WERI-Rb-1 (cell line): ENCODE data around the gene INSYN2A.

Source experiments
- DNase-seq: peaks from one replicate; pipeline ENCODE4 v3.0.0-alpha.2; 2020
- H3K27ac ChIP-seq: fragments of 250-450 bp; sonication (Bioruptor Pico); 2 replicates; pipeline ENCODE4 v1.5.1; 2020; ENCODE audit warnings: mild to moderate bottlenecking, moderate library complexity
- H3K27me3 ChIP-seq: fragments of 250-450 bp; sonication (Bioruptor Pico); 2 replicates; pipeline ENCODE4 v1.5.1; 2021; ENCODE audit warnings: mild to moderate bottlenecking, low read depth, moderate library complexity; ENCODE audit not compliant: insufficient read depth, severe bottlenecking
- H3K36me3 ChIP-seq: fragments of 250-450 bp; sonication (Bioruptor Pico); 2 replicates; pipeline ENCODE4 v1.5.1; 2020; ENCODE audit warnings: mild to moderate bottlenecking, moderate library complexity
- H3K4me3 ChIP-seq: 2 replicates; pipeline ENCODE4 v1.5.1; 2011; ENCODE audit warnings: low read depth, mild to moderate bottlenecking, control low read depth, low read length
- H3K9me3 ChIP-seq: fragments of 250-450 bp; sonication (Bioruptor Pico); 2 replicates; pipeline ENCODE4 v1.5.1; 2021; ENCODE audit warnings: mild to moderate bottlenecking, moderate library complexity; ENCODE audit not compliant: severe bottlenecking
- TF ChIP-seq, protein P1 (sequence below): IDR thresholded peaks from 2 replicates; pipeline ENCODE4 v1.5.1; 2011; ENCODE audit warnings: low read depth, mild to moderate bottlenecking, control low read depth, inconsistent platforms, low read length

The INSYN2A gene

DNA sequence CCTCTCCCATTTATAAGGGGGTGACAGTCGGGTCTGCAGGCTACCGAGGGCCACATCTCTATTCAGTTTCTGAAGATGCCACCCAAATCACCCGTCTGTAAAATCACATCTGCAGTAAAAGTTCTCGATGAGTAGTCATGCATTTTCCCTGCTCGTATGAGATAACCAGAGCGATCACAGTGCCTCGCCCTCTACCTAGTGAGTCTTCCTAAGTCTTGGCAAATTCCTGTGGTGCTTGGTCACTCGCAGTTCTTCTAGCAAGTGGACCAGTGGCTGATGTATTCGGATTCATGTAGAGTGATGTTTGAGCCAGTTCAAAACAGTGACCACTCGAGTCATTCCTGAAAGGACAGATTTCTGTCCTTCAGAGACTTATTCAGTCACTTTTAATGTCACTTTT lies 44.9 kb downstream of the INSYN2A start:
- no peaks in the 10 kb centered on the region for H3K36me3 ChIP-seq
- DNase-seq = no peak
- H3K27ac ChIP-seq = no peak overlapping the region
- TF ChIP-seq, protein P1, sequence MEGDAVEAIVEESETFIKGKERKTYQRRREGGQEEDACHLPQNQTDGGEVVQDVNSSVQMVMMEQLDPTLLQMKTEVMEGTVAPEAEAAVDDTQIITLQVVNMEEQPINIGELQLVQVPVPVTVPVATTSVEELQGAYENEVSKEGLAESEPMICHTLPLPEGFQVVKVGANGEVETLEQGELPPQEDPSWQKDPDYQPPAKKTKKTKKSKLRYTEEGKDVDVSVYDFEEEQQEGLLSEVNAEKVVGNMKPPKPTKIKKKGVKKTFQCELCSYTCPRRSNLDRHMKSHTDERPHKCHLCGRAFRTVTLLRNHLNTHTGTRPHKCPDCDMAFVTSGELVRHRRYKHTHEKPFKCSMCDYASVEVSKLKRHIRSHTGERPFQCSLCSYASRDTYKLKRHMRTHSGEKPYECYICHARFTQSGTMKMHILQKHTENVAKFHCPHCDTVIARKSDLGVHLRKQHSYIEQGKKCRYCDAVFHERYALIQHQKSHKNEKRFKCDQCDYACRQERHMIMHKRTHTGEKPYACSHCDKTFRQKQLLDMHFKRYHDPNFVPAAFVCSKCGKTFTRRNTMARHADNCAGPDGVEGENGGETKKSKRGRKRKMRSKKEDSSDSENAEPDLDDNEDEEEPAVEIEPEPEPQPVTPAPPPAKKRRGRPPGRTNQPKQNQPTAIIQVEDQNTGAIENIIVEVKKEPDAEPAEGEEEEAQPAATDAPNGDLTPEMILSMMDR = no peak
- H3K9me3 ChIP-seq = no peaks in the 10 kb centered on the region
- no peaks in the 10 kb centered on the region for H3K27me3 ChIP-seq
- H3K4me3 ChIP-seq = no peak overlapping the region

DNA sequence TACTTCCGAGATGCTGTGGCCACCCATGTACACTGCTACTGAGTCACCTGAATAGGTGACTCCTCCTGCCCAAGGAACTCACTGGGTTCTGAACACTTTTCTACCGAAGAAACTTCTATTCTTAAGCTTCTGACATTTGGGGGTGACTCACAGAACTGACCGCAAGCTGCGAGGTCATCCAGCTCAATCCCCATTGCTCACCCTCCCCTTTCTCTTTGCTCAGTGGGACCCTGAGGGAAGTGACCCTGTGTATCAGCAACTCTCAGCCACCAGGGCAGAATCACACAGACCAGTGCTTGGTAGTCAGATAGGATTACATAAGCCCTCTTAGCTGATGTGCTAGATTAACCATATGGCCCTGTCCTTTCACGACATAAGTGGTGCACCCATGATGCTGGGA lies 46.3 kb downstream of the INSYN2A start:
- TF ChIP-seq, protein P1 = peak; percentile 32; the same call in 1 of the 2 replicates
- Histone ChIP-seq H3K27me3 (no peaks in the 10 kb centered on the region), H3K27ac (no peak overlapping the region; the same call in 1 of the 2 replicates), H3K36me3 (no peaks in the 10 kb centered on the region), H3K4me3 (no peak overlapping the region), H3K9me3 (no peaks in the 10 kb centered on the region)
- DNase-seq = peak; percentile 75

DNA sequence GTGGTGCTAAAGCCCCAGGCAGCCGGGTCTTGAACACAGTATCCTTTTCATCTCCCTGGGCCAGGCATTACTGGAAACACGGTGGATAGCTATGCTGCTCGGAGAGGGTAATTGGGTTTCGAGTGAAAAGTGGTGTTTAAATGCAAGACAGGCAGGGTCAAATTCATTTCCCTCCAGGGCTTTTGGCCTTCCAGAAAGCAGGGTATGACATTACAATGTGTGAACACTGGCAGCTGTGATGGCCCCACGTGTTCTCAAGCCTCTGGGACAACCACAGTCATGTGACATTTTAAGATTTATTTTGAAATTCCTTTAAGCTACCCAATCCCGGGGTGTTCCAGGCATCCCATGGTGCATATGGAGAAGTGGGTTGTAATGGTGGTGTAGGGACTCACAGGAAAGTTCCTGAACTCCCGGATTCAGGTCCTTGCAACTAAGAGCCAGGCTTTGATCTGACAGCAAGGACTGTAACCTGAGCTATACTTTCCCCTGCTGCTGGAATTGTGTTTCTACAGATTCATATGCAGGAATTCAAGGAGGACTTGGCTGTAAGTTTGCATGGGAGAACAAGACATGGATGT lies 46.8 kb downstream of the INSYN2A start:
- Histone ChIP-seq H3K9me3 (no peaks in the 10 kb centered on the region), H3K27me3 (no peaks in the 10 kb centered on the region), H3K4me3 (no peak overlapping the region), H3K27ac (no peak overlapping the region), H3K36me3 (no peaks in the 10 kb centered on the region)
- TF ChIP-seq, protein P1 = no peak
- DNase-seq = no peak

DNA sequence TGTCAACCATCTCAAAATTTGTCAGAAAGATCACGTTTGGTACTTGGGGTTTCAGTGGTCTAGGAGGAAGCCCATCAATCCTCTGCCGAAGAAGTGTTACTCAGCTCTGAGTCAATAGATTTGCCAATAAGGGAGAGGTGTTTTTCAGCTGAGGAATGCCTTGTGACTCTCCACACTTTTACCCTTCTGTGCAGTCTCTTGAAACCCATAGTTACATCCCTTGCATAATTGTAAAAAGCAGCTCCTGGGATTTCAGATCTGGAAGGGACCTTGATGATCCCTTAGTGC lies 47.5 kb downstream of the INSYN2A start:
- no peak overlapping the region for H3K4me3 ChIP-seq
- DNase-seq = no peak
- no peak overlapping the region for H3K27ac ChIP-seq
- H3K36me3 ChIP-seq = no peaks in the 10 kb centered on the region
- no peaks in the 10 kb centered on the region for H3K27me3 ChIP-seq
- H3K9me3 ChIP-seq = no peaks in the 10 kb centered on the region
- TF ChIP-seq, protein P1 = no peak

DNA sequence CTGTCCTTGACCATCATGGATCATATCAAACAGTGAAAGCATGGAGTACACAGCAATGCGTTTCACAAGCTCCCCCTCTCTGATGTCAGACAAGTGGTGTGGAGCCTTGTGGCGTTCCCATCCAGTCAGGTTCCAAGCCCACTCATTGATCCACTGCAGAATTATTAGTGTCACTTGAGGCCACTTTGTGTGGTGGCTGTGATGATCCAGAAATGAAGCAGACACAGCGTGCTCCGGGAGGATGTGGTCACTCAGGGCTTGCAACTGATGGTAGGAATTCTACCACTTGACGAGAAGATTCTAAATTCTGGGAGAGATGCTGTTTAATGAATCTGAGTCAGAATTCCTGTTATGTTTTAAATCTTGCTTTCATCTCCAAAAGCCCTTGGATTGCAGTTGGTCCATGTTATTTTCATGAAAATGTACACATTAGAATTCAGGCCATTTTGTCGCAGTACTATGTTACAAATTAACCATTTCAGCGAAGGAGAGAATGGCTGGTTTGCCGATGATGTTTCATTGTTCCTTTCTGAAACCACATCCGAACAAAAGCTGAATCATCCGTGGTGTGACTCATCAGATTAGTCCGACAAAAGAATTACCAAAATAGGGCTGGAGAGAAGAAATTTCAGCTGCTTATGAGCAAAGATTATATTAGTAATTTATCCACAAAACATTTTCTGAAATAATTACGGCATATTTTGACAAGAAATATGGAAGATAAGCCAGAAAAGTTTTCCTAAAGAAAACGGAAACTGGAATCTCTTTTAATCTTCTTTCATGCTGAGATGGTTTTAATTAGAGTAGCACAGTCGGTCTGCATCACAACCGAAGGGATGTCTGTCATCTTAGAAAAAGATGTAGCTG lies 48.1 kb downstream of the INSYN2A start:
- Histone ChIP-seq H3K27me3 (no peaks in the 10 kb centered on the region), H3K36me3 (no peaks in the 10 kb centered on the region), H3K4me3 (no peak overlapping the region), H3K9me3 (no peaks in the 10 kb centered on the region), H3K27ac (no peak overlapping the region)
- TF ChIP-seq, protein P1 = no peak
- DNase-seq = no peak

DNA sequence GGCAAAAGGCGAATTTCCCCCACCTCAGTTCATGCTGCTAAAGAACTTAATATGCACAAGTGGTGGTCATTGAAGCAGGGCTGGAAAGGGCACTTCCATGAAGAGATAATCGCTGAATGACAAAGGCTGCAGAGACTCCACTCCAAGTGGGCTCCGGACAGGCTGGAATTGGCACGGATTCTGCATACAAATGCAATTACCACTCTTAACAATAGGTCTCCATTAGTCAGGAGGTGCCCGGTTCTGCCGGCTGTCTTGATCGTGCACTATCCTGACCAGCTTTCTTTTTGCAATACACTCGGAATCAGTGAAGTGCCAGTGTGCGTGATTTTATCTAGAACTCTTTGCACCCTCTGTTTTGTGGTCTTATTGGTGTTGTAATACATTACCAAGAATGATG lies 49.7 kb downstream of the INSYN2A start:
- no peaks in the 10 kb centered on the region for H3K27me3 ChIP-seq
- H3K36me3 ChIP-seq = no peaks in the 10 kb centered on the region
- no peak for DNase-seq
- no peak overlapping the region for H3K27ac ChIP-seq
- TF ChIP-seq, protein P1 = no peak
- no peak overlapping the region for H3K4me3 ChIP-seq
- H3K9me3 ChIP-seq = no peaks in the 10 kb centered on the region
